ENCODE data around the gene SLC5A12. TPM values are rescaled to one million over a fixed set of nuclear protein-coding genes. Genes with fewer than 3 reads are reported as not detected.

Gene SLC5A12
- total RNA-seq, 1 experiment from 2014 or later: 2.3 TPM

DNA sequence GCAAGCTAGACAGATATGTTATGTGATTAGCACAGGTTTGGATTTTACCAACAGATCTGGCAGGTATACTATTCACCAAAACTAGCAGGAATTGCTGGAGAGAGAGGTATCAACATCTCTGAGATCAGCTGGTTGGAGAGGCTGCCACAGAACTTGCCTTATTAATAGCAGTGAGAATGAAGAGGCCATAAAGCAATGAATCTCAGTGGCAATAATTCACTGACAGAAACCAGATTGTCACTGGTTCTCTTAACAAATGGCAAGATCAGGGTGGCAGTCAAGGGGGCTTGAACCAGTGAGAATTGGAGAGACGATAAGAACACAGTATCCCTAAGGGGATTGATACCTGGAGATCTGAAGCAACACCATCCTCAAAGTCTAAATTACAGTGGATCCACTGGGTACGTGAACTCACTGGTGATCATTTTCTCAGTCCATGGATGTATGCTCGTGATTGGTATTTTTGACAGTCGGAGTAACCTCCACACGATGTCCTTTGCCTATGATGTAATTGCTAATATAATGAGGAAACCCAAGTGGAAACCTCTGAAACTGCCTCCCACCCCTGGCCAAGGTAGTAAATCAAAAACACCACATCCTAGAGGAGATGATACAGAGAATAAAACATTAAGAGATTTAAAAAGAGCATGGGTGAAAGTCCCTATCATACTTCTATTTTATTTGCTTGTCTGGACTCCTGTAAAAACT, 17.7 kb upstream of the SLC5A12 start:
- Histone ChIP-seq H3K4me3 (ENCODE audit: insufficient read depth, low read depth, low read length) (no peak overlapping the region), H3K36me3 (replicated peaks; ENCODE audit: control insufficient read depth, insufficient read depth, low read length) (no peaks in the 10 kb centered on the region), H3K27me3 (ENCODE audit: control insufficient read depth, insufficient read depth, low read length) (no peaks in the 10 kb centered on the region)
- DNase-seq: no peak

DNA sequence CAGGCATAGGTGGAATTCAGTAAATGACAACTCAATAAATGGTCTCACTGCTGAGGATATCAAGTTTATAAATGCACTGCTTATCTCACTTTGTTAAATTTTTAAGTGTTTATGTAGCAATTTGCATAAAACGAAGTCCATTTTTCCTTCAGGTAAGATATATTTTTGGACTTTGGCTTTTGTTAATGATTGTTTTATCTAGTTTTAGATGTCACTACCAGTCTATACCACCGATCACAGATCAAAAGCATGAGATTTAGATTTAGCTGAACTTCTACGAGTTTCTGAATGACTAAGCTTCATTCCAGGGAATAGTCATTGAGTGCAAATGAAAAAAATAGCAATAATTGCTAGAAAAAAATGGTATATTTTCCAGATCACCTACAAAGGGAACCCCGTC, 12.8 kb upstream of the SLC5A12 start:
- Histone ChIP-seq H3K36me3 (replicated peaks; ENCODE audit: control insufficient read depth, insufficient read depth, low read length) (no peaks in the 10 kb centered on the region), H3K4me3 (ENCODE audit: insufficient read depth, low read depth, low read length) (no peak overlapping the region), H3K27me3 (ENCODE audit: control insufficient read depth, insufficient read depth, low read length) (no peaks in the 10 kb centered on the region)
- DNase-seq: no peak

DNA sequence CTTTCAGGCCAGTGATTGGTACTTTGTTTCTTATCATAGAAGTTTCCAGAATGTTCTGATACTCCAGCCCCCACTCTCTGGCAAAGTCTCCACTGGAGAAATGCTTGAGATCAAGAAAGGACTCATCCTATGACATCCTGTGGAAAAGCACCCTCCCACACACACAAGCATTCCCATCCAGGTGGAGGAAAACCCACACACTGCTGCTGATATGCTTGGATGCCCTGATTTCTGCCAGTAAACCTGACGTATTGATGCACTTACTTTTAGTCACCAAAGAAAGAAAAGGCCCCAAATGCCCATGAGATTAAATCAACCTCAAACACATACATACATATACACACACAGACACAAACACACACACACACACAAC, 9.2 kb upstream of the SLC5A12 start:
- no peaks in the 10 kb centered on the region for H3K36me3 ChIP-seq (replicated peaks; ENCODE audit: control insufficient read depth, insufficient read depth, low read length)
- no peaks in the 10 kb centered on the region for H3K27me3 ChIP-seq (ENCODE audit: control insufficient read depth, insufficient read depth, low read length)
- no peak overlapping the region for H3K4me3 ChIP-seq (ENCODE audit: insufficient read depth, low read depth, low read length)
- no peak for DNase-seq

DNA sequence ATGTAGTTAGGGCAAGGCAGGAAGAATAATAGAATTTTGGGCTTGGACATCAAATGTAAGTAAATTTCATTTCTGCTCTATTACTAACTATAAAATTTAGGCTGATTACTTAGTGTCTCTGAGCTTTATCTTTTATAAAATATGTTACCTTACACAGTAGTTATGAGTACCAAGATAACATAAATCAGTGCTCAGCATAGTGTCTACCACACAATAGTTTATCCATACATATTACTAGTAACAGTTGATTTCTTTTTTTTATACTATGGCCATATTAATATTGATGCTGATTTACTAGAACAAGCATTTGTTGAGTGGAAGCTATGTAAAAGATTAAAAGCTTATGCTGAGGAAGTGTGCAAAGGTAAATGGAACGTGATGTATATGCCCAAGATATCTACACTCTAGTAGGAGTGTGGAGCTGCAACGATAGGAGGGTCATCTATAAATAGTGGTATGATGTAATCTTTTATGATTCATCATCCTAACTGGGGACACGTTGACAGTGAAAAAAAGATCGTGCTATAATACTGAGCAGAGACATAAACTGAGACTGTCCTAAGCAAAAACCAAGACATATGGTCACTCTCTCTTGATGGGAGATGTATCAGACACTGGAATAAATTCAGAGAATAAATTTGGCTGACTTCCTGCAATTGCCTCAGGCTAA, 8.7 kb upstream of the SLC5A12 start:
- DNase-seq: no peak
- H3K36me3 ChIP-seq (replicated peaks; ENCODE audit: control insufficient read depth, insufficient read depth, low read length): no peaks in the 10 kb centered on the region
- H3K4me3 ChIP-seq (ENCODE audit: insufficient read depth, low read depth, low read length): no peak overlapping the region
- no peaks in the 10 kb centered on the region for H3K27me3 ChIP-seq (ENCODE audit: control insufficient read depth, insufficient read depth, low read length)

DNA sequence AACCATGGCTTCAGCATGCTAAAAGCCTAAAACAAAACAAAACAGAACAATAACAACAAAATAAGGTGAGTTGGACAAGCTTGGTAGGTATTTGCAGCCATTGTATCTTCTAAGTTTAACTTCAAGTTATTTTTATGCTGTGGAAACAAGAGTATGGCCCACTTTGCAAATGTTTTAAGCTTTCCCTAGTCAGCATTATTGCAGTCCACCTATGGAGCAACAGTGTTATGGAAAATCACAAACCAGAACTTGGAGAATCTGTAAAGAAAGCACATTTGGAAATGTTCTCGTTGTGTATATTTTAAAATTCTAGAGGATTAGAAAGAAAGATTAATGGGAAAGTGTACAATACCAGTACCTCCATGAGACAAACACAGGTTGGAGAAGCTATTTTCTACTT, 7.4 kb upstream of the SLC5A12 start:
- Histone ChIP-seq H3K4me3 (ENCODE audit: insufficient read depth, low read depth, low read length) (no peak overlapping the region), H3K27me3 (ENCODE audit: control insufficient read depth, insufficient read depth, low read length) (no peaks in the 10 kb centered on the region), H3K36me3 (replicated peaks; ENCODE audit: control insufficient read depth, insufficient read depth, low read length) (no peaks in the 10 kb centered on the region)
- no peak for DNase-seq

DNA sequence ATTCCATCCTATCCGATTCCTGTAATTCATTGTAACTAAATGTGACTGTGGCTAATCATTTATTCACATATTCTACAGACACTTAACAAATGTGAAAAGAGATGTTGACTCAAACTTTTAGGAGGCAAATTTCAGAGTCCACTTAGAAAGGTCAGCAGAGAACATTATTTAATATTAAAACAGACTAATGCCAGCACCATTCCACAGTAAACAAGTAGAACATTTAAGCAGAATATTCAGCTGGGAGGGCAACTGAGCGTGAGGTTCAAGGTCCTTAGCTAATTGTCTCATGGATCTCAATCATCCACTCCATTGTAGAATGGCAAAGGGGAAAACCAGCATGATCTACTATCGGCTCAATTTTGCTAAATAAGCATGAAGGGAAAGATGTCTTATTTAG, 5.1 kb upstream of the SLC5A12 start:
- no peak overlapping the region for H3K4me3 ChIP-seq (ENCODE audit: insufficient read depth, low read depth, low read length)
- no peak for DNase-seq
- no peaks in the 10 kb centered on the region for H3K36me3 ChIP-seq (replicated peaks; ENCODE audit: control insufficient read depth, insufficient read depth, low read length)
- H3K27me3 ChIP-seq (ENCODE audit: control insufficient read depth, insufficient read depth, low read length): no peaks in the 10 kb centered on the region

DNA sequence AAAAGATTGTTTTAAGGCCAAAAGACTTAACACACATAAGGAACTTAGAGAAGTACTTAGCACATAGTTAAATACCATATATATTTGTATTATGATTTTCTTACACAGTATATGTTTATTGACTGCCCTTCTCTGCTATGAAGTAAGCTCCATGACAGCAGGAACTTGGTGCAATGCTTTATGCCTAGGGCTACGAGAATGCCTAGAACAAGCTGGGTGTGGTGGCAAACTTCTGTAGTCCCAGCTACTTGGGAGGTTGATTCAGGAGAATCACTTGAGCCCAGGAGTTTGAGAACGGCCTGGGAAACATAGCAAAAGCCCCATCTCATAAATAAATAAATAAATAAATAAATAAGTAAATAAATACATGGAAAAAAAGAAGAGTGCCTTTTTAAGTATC, 1.9 kb downstream of the SLC5A12 start:
- Histone ChIP-seq H3K36me3 (replicated peaks; ENCODE audit: control insufficient read depth, insufficient read depth, low read length) (no peaks in the 10 kb centered on the region), H3K27me3 (ENCODE audit: control insufficient read depth, insufficient read depth, low read length) (no peaks in the 10 kb centered on the region), H3K4me3 (ENCODE audit: insufficient read depth, low read depth, low read length) (no peak overlapping the region)
- DNase-seq: no peak

DNA sequence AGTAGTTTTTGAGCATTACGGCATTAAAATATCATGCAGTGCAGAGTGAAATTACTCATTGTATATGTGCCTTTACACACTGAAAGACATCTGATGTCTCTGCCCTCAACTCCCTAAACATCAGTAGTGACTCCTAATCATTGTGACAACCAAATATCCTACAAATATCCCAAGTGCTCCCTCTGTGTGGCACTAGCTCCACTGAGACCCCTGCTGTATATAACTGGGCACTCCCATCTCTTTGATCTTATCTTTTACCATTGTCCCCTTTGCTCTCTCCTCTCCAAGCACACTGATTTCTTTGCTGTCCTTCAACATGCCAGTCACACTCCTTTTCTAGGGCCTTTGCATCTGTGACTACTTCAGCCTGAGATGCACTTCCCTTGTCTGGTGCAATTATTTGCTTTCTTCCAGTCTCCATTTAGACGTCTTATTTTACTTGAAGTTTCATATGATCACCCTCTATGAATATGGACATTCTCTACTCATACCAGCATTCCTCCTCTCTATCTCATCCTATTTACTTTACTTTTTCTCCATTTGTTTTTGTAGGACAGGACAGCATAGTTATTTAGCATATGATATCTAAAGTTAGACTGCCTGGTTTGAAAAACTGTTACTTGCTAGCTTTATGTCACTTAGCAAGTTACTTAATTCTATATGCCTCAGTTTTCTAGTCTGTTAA, 2.4 kb downstream of the SLC5A12 start:
- Histone ChIP-seq H3K27me3 (ENCODE audit: control insufficient read depth, insufficient read depth, low read length) (no peaks in the 10 kb centered on the region), H3K36me3 (replicated peaks; ENCODE audit: control insufficient read depth, insufficient read depth, low read length) (no peaks in the 10 kb centered on the region), H3K4me3 (ENCODE audit: insufficient read depth, low read depth, low read length) (no peak overlapping the region)
- peak; percentile 3 for DNase-seq

DNA sequence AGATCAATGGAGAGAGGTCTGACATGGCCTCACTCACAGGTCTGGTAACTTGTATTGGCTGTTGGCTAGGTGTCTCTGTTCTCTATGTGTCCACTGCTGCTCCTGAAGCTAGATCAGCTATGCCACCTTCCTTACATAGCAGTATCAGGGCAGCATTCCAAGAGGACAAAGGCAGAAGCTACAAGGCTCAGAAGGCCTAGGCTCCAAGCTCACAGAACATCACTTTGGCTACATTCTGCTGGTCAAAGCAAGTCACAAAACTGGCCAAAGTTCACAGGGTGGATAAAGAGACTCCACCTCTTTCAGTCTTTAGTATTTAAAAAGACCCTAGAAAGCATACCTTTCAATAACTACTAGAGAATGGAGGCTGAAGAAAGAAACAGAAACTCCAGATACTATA, 4.1 kb downstream of the SLC5A12 start:
- H3K27me3 ChIP-seq (ENCODE audit: control insufficient read depth, insufficient read depth, low read length): no peaks in the 10 kb centered on the region
- H3K4me3 ChIP-seq (ENCODE audit: insufficient read depth, low read depth, low read length): no peak overlapping the region
- H3K36me3 ChIP-seq (replicated peaks; ENCODE audit: control insufficient read depth, insufficient read depth, low read length): no peaks in the 10 kb centered on the region
- no peak for DNase-seq

DNA sequence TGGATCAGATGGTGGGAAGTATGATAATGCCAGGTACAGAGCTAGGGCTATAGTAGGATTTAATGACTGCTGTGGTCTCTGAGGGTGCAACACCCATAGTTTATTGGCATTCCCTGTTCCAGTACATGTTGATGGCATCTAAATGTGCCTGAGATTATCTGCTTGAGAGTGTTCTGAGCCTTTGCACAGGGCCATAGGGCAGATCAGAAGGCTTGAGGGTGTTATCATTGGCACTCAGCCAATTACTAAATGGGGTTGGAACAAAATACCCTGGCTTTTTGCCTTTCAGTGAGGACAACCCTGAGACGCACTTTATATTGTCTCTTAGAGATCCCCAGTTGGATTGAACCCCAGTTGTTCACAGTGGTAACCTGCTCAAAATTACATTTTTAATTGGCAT, 6.7 kb downstream of the SLC5A12 start:
- Histone ChIP-seq H3K36me3 (replicated peaks; ENCODE audit: control insufficient read depth, insufficient read depth, low read length) (no peaks in the 10 kb centered on the region), H3K27me3 (ENCODE audit: control insufficient read depth, insufficient read depth, low read length) (no peaks in the 10 kb centered on the region), H3K4me3 (ENCODE audit: insufficient read depth, low read depth, low read length) (no peak overlapping the region)
- DNase-seq: no peak

DNA sequence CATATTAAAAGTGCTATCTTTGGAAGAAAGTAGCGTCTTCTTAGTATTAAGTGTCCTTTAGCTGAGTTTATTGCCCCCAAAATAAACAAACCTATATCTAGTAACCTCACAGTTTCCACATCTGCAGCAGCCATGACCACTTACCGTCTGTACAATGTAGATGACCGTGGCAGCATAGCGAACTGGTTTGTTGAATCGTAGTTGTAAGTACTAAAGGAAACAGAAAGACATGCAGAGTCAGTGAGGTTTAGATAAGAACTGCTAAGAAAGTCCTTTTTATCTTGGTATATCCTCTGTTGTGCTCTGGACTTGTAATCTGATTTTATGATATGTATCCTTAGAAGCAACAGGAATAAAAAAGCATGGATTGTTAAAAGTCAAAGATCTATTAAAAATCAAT, 9.4 kb downstream of the SLC5A12 start:
- Histone ChIP-seq H3K4me3 (ENCODE audit: insufficient read depth, low read depth, low read length) (no peak overlapping the region), H3K27me3 (ENCODE audit: control insufficient read depth, insufficient read depth, low read length) (no peaks in the 10 kb centered on the region), H3K36me3 (replicated peaks; ENCODE audit: control insufficient read depth, insufficient read depth, low read length) (no peaks in the 10 kb centered on the region)
- no peak for DNase-seq

DNA sequence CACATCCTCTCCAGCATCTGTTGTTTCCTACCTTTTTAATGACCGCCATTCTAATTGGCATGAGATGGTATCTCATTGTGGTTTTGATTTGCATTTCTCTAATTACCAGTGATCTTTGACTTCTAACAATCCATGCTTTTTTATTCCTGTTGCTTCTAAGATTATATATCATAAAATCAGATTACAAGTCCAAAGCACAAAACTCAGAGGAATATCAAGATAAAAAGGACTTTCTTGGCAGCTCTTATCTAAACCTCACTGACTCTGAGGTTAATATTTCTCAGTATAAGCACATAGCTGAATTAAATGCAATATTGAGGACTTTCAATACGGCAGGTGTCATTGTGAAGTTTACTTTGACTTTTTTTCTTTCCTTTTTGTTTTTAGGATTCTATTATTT, 11.4 kb downstream of the SLC5A12 start:
- no peak for DNase-seq
- Histone ChIP-seq H3K27me3 (ENCODE audit: control insufficient read depth, insufficient read depth, low read length) (no peaks in the 10 kb centered on the region), H3K4me3 (ENCODE audit: insufficient read depth, low read depth, low read length) (no peak overlapping the region), H3K36me3 (replicated peaks; ENCODE audit: control insufficient read depth, insufficient read depth, low read length) (no peaks in the 10 kb centered on the region)

DNA sequence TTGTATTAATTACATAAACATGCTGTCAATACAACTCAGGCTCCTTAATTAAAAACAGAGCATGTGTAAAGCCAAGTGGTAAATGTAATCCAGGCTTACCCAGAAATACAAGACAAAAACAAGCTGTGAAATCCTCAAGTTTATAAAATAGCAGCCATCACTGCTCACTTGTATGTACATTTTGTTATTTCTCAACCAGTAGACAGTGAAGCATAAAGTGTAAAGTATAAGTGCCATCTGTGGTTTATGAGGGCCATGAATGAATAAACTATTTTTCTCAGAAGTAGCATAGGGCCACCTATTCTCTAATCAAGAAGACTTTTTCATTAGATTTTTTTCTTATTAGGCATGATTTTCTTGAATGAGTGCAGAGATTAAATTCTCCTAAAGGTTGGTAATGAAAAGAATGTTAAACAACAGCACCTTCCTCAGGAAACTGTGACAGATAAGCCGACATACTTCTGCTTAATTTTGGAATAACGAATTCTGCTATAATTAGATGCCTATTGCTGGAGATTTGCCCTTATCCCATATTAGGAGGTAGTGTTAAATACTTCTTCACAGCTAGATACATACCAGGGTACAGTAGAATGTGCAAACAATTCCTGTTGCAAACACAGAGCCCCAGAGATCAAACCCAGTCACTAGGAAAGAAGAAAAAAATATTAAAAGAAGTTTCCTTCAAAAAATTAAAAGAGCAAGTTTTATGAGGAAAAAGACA, 13.0 kb downstream of the SLC5A12 start:
- no peak overlapping the region for H3K4me3 ChIP-seq (ENCODE audit: insufficient read depth, low read depth, low read length)

DNA sequence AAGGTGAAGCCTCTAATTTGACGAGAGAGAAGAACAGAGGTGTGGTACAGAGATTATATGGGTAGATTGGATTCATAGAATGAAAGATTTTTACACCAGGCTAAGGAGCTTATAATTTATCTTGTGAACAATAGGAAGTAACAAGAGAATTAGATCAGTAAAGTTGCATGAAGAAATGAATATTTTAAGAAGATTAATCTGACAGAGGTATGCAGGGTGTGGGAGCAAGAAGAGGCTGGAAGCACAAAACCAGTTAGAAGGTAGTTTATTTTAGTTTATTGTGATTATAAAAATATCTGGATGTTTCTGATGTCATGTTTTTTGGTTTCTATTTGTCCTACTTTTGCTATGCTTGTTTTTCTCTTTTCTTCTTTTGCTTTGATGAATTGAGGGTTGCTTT, 15.7 kb downstream of the SLC5A12 start:
- DNase-seq: no peak
- Histone ChIP-seq H3K27me3 (ENCODE audit: control insufficient read depth, insufficient read depth, low read length) (no peaks in the 10 kb centered on the region), H3K4me3 (ENCODE audit: insufficient read depth, low read depth, low read length) (no peak overlapping the region), H3K36me3 (replicated peaks; ENCODE audit: control insufficient read depth, insufficient read depth, low read length) (no peaks in the 10 kb centered on the region)

More for the DNA sequence above, 13.0 kb downstream of the SLC5A12 start:
- H3K36me3 ChIP-seq (replicated peaks; ENCODE audit: control insufficient read depth, insufficient read depth, low read length): no peaks in the 10 kb centered on the region
- DNase-seq: no peak
- no peaks in the 10 kb centered on the region for H3K27me3 ChIP-seq (ENCODE audit: control insufficient read depth, insufficient read depth, low read length)

DNA sequence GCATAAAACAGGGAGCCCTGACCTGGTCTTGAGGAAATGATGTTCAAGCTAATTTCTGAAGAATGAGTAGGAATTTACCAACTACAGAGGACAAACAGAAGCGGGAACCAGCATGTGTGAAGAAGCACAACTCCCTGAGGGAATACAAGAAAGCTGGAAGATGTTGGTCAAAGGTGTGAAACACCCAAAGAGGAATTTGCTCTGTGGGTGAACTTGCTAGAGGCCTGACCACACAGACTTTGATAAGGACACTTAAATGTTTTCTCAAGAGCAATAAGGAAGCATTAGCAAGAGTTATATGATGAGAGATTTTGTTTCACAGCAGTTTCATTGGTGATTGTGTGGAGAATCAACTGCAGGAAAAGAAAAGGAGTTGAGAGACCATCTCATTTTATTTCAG, 17.6 kb downstream of the SLC5A12 start:
- Histone ChIP-seq H3K36me3 (replicated peaks; ENCODE audit: control insufficient read depth, insufficient read depth, low read length) (no peaks in the 10 kb centered on the region), H3K4me3 (ENCODE audit: insufficient read depth, low read depth, low read length) (no peak overlapping the region), H3K27me3 (ENCODE audit: control insufficient read depth, insufficient read depth, low read length) (no peaks in the 10 kb centered on the region)
- DNase-seq: no peak

Measured in H7 (cell line).